ENCODE measurements around the gene ANO1. TPM values are rescaled to one million over a fixed set of nuclear protein-coding genes. Genes with fewer than 3 reads are reported as not detected.

The ANO1 gene
- total RNA-seq, 2 experiments from 2014 or later: not detected

GRCh38 chr11:70147668-70148067, 69.6 kb downstream of the ANO1 start:
- intact Hi-C loops (cut with DNase I, micrococcal nuclease): no loop called here
- H3K4me3 Mint-ChIP-seq: no peak overlapping the region
- Histone ChIP-seq H3K27ac (ENCODE audit: low read depth in 1 of 2, low read length in 2 of 2) (no peak overlapping the region), H3K4me1 (ENCODE audit: insufficient read depth, low read length) (no peaks in the 10 kb centered on the region), H3K4me3 (ENCODE audit: low read length) (no peak overlapping the region), H3K27me3 (ENCODE audit: control insufficient read depth in 1 of 2, insufficient read depth in 2 of 2, low read length in 2 of 2) (peaks cover 17 to 18% of the 10 kb centered on the region in 2 experiments), H3K36me3 (ENCODE audit: insufficient read depth, low read length) (no peaks in the 10 kb centered on the region), H3K9me3 (ENCODE audit: control insufficient read depth in 1 of 2, insufficient read depth in 1 of 2, low read length in 2 of 2) (peaks cover 0 to 6% of the 10 kb centered on the region in 2 experiments)
- no peak overlapping the region for H3K27ac Mint-ChIP-seq
- H3K36me3 Mint-ChIP-seq (ENCODE audit: low read depth): no peaks in the 10 kb centered on the region
- DNase-seq (no peak), ATAC-seq (ENCODE audit: poor library complexity) (no peak)
- H3K4me1 Mint-ChIP-seq (ENCODE audit: low read depth): no peaks in the 10 kb centered on the region
- H3K9me3 Mint-ChIP-seq: no peaks in the 10 kb centered on the region
- no peak for TF ChIP-seq CTCF (IDR thresholded peaks at IDR 0.05)
- CTCF ChIA-PET: no interaction called here
- POLR2A ChIA-PET: no interaction called here
- H3K27me3 Mint-ChIP-seq: peaks cover 42% of the 10 kb centered on the region

- Histone ChIP-seq H3K27me3 (ENCODE audit: control insufficient read depth in 1 of 2, insufficient read depth in 2 of 2, low read length in 2 of 2) (peaks cover 0 to 3% of the 10 kb centered on the region in 2 experiments), H3K27ac (ENCODE audit: low read depth in 1 of 2, low read length in 2 of 2) (no peak overlapping the region), H3K9me3 (ENCODE audit: control insufficient read depth in 1 of 2, insufficient read depth in 1 of 2, low read length in 2 of 2) (no peaks in the 10 kb centered on the region), H3K4me1 (ENCODE audit: insufficient read depth, low read length) (no peaks in the 10 kb centered on the region), H3K36me3 (ENCODE audit: insufficient read depth, low read length) (no peaks in the 10 kb centered on the region), H3K4me3 (ENCODE audit: low read length) (no peak overlapping the region)
- ATAC-seq (ENCODE audit: poor library complexity): no peak
- Mint-ChIP-seq H3K27me3 (peaks cover 14% of the 10 kb centered on the region), H3K4me3 (no peak overlapping the region), H3K9me3 (no peaks in the 10 kb centered on the region), H3K27ac (no peak overlapping the region), H3K4me1 (ENCODE audit: low read depth) (no peaks in the 10 kb centered on the region), H3K36me3 (ENCODE audit: low read depth) (no peaks in the 10 kb centered on the region)
- ChIA-PET CTCF (no interaction called here), POLR2A (no interaction called here)
- DNase-seq: no peak
- intact Hi-C loops (cut with DNase I, micrococcal nuclease): no loop called here
- TF ChIP-seq CTCF (IDR thresholded peaks at IDR 0.05): no peak
Observed at GRCh38 chr11:70151671-70152070, 73.6 kb downstream of the ANO1 start.

- no peak for TF ChIP-seq CTCF (IDR thresholded peaks at IDR 0.05)
- H3K4me1 ChIP-seq (ENCODE audit: insufficient read depth, low read length): no peaks in the 10 kb centered on the region
- CTCF ChIA-PET: no interaction called here
- no peak overlapping the region for H3K4me3 ChIP-seq (ENCODE audit: low read length)
- Mint-ChIP-seq H3K4me1 (ENCODE audit: low read depth) (no peaks in the 10 kb centered on the region), H3K36me3 (ENCODE audit: low read depth) (no peaks in the 10 kb centered on the region), H3K4me3 (no peak overlapping the region), H3K27me3 (peaks cover 2% of the 10 kb centered on the region), H3K27ac (no peak overlapping the region), H3K9me3 (no peaks in the 10 kb centered on the region)
- no peaks in the 10 kb centered on the region for H3K9me3 ChIP-seq (ENCODE audit: control insufficient read depth in 1 of 2, insufficient read depth in 1 of 2, low read length in 2 of 2)
- ATAC-seq (ENCODE audit: poor library complexity) (no peak), DNase-seq (no peak)
- POLR2A ChIA-PET: no interaction called here
- H3K27me3 ChIP-seq (ENCODE audit: control insufficient read depth in 1 of 2, insufficient read depth in 2 of 2, low read length in 2 of 2): no peaks in the 10 kb centered on the region
- no peak overlapping the region for H3K27ac ChIP-seq (ENCODE audit: low read depth in 1 of 2, low read length in 2 of 2)
- no peaks in the 10 kb centered on the region for H3K36me3 ChIP-seq (ENCODE audit: insufficient read depth, low read length)
- intact Hi-C loops (cut with DNase I, micrococcal nuclease): no loop called here
Observed at GRCh38 chr11:70153133-70153727, 75.1 kb downstream of the ANO1 start.

All from CD4-positive, alpha-beta T cell (primary cell).